GM18868 (cell line): ENCODE measurements around the gene FOXD4L3.
"Not testable (repeated sequence)": the region's sequence is repeated elsewhere in the genome, so short reads cannot be mapped to it uniquely, and the experiment has no call there.

Experiments used
- ATAC-seq: cut with Tn5 transposase; IDR thresholded peaks from one replicate; pipeline ENCODE4 v1.9.1; 2021; ENCODE audit warnings: mild to moderate bottlenecking, moderate library complexity; ENCODE audit not compliant: unreplicated experiment

Gene FOXD4L3

GRCh38 chr9:68343992-68344391, 41.3 kb downstream of the FOXD4L3 start:
- ATAC-seq = not testable (repeated sequence)

- not testable (repeated sequence) for ATAC-seq
These were observed 49.0 kb downstream of the FOXD4L3 start for GRCh38 chr9:68351689-68352088.
